ENCODE results near the gene ASIC3.
"Not testable (repeated sequence)": the region's sequence is repeated elsewhere in the genome, so short reads cannot be mapped to it uniquely, and the experiment has no call there.

Gene ASIC3

DNA sequence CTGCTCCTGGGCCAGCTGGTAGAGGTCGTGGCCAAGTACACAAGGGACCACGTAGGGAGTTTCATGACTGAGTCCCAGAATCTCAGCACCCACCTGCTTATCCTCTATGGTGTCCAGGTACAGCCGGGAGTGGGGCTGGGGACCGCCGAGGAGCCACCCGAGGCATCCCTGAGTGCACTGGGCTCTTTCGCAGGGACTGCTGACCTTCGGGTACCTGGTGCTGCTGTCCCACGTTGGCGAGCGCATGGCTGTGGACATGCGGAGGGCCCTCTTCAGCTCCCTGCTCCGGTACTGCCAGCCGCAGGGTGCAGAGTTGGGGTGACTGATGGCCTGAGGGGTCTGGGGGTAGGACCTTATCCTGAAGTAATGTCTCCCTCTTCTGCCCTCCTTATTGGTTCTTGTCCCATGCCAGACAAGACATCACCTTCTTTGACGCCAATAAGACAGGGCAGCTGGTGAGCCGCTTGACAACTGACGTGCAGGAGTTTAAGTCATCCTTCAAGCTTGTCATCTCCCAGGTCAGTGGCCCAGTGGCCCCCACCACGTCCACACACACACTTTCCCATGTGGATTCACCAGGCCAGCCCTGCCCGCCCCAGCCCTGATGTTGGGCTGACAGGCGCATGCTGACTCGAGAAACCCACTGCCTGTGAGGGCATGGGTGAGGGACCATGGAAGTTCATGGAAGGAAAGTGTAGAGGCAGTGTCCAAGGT, 13.9 kb upstream of the ASIC3 start:
- DNase-seq = no peak

DNA sequence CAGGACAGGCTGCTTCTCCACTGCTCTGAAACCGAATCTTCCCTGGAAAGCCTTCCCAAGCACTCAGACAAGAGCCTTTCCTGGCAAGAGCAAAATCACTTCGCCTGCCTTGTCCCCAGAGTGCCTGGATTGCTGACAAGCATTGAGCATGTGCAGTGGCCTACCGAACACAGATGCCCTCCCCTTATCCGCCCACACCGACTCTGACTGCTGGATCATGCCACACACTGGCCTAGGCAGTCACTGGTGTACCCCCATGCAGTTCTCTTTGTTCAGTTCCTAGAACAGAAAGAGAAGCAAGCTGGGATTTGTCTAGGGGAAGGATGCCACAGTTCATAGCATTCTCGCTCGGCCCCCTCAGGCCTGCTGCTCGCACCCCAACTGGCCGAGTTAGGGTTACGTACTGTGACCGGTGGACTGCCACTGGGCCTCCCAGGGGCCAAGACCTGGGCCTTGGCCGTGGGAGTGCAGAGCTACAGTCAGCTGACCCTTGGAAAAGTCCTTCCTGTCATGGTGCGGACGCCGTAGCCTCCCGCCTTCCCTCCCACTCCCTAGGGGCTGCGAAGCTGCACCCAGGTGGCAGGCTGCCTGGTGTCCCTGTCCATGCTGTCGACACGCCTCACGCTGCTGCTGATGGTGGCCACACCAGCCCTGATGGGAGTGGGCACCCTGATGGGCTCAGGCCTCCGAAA, 13.2 kb upstream of the ASIC3 start:
- no peak for DNase-seq

- no peak for DNase-seq
Measured at GRCh38 chr7:151035902-151036301, 12.4 kb upstream of the ASIC3 start.

GRCh38 chr7:151038951-151039849, 9.1 kb upstream of the ASIC3 start:
- no peak for DNase-seq

DNA sequence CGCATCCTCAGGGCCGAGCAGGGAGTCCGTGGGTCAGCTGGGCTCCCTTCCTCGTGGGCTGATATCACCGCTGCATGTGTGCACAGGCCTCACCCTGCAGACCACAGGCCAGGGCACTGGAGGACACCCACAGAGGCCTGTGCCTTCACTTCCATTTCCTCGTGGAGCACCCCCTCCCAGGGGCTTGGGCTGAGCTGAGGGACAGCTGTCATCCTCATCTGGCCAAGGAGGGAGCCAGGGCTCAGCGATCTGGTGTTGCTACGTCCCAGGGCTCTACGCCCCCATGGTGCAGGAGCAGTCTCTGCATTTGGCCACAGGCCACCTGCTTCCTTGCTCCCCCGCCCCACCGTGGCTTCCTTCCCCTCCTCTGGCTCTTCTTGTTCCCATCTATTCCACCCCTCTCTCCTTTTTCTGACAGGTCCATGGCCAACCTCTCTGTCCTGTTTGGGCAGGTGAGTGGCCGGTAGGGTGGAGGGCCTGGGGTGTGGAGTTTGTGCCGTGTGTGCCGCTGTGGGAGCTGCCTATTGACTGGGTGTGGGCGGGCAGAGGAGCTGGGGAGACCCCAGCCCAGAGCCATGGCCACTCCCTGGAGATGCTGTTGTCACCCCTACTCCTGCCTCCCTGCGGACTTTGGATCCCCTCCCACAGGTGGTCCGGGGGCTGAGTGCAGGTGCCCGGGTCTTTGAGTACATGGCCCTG, 8.3 kb upstream of the ASIC3 start:
- no peak for DNase-seq

- DNase-seq = no peak
Measured at GRCh38 chr7:151040616-151041375, 7.5 kb upstream of the ASIC3 start.

DNA sequence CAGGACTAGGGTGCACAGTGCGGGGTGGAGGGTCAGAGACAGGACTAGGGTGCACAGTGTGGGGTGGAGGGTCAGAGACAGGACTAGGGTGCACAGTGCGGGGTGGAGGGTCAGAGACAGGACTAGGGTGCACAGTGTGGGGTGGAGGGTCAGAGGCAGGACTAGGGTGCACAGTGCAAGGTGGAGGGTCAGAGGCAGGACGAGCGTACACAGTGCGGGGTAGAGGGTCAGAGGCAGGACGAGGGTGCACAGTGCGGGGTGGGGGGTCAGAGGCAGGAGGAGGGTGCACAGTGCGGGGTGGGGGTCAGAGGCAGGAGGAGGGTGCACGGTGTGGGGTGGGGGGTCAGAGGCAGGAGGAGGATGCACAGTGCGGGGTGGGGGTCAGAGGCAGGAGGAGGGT, 4.9 kb upstream of the ASIC3 start:
- not testable (repeated sequence) for DNase-seq

- no peak for DNase-seq
Measured at GRCh38 chr7:151043959-151044358, 4.4 kb upstream of the ASIC3 start.

GRCh38 chr7:151045262-151045661, 3.1 kb upstream of the ASIC3 start:
- no peak for DNase-seq

DNA sequence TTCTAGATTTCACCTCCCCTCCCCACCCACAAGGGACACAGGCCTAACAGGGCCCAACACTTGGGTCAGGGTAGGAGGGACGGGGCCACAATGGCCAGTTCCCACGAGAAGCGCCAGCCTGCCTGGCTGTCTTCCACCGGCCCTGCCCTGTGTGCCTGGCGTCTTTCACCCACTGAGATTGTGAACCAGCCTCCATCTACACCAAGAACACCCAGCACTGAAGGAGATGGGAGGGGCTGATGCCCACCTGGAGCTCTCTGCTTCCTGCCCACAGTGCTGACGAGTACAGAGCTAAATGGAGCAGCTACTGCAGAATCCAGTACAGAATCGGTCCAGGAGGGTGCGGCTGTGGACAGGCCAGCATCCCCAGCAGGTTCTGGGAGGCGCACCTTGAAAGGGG, 2.4 kb upstream of the ASIC3 start:
- DNase-seq = no peak

- DNase-seq = no peak
Measured at GRCh38 chr7:151046603-151047573, 1.4 kb upstream of the ASIC3 start.

GRCh38 chr7:151048911-151049463, 656 bp downstream of the ASIC3 start:
- no peak for DNase-seq

DNA sequence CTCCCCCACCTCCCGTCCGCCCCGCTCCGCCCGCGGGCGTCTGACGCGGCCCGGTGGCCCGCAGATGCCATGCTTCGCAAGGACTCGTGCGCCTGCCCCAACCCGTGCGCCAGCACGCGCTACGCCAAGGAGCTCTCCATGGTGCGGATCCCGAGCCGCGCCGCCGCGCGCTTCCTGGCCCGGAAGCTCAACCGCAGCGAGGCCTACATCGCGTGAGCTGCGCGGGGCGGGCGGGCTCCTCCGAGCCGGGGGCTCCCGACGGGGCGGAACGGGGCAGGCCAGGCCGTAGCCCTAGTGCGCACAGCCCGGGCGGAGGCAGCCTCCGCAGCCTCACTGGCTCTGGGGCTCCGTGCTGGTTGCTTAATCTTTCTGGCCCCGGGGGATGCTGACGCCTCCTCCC, 2.8 kb downstream of the ASIC3 start:
- DNase-seq = no peak

GRCh38 chr7:151053096-151053495, 4.8 kb downstream of the ASIC3 start:
- DNase-seq = no peak

- DNase-seq = no peak
Measured at GRCh38 chr7:151053751-151054150, 5.4 kb downstream of the ASIC3 start.

DNA sequence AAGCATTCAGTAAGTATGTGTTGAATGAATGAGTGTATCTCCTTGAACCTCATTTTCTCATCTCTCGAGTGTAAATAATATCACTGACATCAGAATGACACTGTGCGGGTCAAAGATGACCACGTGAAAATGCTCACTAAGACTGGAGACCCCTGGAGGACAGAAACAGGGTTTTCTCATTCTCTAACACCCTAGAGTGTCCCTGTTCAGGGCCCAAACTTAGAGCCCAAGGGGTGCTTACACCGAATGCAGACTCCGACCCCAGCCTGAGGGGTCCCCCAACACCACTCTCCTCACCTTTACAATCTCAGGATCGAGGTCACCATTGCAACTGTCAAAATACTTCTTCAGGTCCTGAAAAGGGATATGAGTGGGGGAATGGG, 7.9 kb downstream of the ASIC3 start:
- DNase-seq = no peak

GRCh38 chr7:151056666-151057505, 8.6 kb downstream of the ASIC3 start:
- DNase-seq = no peak

- no peak for DNase-seq
Measured at GRCh38 chr7:151057506-151057988, 9.2 kb downstream of the ASIC3 start, which contains the start of gene CDK5. Gene CDK5, minus strand, starts transcription at chr7:151057897. Its CDS starts 49 bp downstream, at chr7:151057848.

DNA sequence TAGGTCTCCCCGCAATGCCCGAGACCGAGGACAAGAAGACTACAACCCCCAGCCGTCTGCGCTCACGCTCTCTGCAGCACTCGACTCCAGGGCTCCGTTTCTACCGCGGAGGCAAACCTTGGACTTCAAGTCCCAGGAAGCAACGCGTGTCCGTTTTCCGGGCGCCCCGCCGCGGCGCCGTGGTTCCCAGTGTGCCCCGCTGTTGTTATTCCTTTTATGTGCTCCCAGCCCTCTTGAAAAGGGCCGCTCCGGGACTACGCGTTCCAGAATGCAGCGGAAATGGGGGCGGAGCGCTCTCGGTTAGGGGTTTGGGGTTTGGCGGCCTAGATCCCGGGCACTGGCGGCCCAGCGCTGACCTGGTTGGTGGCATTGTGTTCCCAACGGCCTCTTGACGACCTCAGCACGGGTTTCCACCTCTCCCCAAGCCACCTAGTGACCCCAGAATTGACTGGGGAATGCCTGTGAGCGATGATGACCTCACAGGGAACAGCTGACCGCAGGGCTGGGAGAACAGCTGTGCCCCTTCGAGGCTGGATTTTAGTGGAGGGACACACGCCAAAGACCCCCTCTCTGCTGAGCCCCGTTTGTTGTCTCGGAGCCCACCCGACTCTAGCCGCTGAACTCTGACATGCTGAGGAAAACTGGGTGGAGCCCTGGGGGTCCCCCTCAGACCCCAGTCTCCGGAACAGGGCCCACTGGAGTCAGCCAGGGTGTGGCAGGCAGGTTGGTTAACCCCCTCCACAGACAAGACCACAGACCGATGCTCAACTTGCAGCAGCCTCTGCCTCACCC, 9.9 kb downstream of the ASIC3 start:
- DNase-seq = peak; percentile 99
